Activated CD8-positive, alpha-beta memory T cell treated with anti-CD3 and anti-CD28 coated beads, Interleukin-2, amount 50 U/mL, for 24 hours (primary cell): ENCODE measurements around the gene TNRC6A.
"Not testable (repeated sequence)": the region's sequence is repeated elsewhere in the genome, so short reads cannot be mapped to it uniquely, and the experiment has no call there.

Experiments used
- DNase-seq: peaks from one replicate; pipeline ENCODE4 v3.0.0-alpha.2; 2020; ENCODE audit errors: extremely low read depth

Gene TNRC6A

GRCh38 chr16:24729243-24729950 is at the start of gene TNRC6A:
TSS of gene TNRC6A (plus strand) at chr16:24729651. CDS start at chr16:24729842, 191 bp downstream.
- DNase-seq = peak; percentile 60

DNA sequence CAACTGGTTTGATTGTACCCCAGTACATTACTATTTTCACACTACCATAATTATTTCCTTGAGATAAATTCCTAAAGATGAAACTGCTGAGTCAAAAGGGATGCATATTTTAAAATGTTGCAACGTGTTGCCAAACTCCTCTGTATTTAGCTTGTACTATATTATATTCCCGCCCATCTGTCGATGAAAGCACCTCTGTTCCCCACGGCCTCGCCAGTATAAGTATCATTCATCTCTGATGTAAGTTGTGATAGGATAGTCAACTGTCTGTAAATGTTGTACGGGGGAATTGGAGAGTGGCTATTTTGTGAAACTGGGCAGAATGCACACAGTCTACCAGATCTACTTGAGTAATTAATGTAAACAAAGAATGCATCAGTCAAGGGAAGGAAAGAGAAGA is 47.7 kb upstream of the TNRC6A start:
- no peak for DNase-seq

- no peak for DNase-seq
Measured at GRCh38 chr16:24683250-24683649, 46.2 kb upstream of the TNRC6A start.

DNA sequence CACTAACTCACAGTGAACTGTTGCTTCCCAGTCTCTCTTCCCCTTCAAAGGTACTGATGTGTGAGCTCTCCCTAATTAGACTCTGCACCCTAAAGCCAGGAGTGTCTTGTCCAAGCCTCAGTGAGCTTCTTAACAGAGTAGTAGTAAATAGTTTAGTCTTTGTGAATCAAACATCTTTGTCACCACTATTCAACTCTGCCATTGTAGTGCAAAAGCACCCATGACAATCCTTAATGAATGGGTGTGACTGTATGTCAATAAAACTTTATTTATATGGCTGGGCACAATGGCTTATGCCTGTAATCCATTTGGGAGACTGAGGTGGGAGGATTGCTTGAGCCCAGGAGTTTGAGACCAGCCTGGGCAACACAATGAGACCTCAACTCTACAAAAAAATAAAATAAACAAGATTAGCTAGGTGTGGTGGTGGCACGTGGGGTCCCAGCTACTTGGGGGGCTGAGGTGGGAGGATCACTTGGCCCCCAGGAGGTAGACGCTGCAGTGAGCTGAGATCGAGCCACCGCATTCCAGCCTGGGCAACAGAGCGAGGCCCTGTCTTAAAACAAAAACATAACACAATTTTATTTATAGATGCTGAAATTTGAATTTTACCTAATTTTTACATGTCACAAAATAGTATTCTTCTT is 45.5 kb upstream of the TNRC6A start:
- no peak for DNase-seq

GRCh38 chr16:24685539-24686432 is 43.7 kb upstream of the TNRC6A start:
- DNase-seq = no peak

GRCh38 chr16:24686678-24687077 is 42.8 kb upstream of the TNRC6A start:
- no peak for DNase-seq

- no peak for DNase-seq
Measured at GRCh38 chr16:24688359-24688758, 41.1 kb upstream of the TNRC6A start.

GRCh38 chr16:24689128-24689527 is 40.3 kb upstream of the TNRC6A start:
- no peak for DNase-seq

GRCh38 chr16:24692854-24693253 is 36.6 kb upstream of the TNRC6A start:
- DNase-seq = no peak

DNA sequence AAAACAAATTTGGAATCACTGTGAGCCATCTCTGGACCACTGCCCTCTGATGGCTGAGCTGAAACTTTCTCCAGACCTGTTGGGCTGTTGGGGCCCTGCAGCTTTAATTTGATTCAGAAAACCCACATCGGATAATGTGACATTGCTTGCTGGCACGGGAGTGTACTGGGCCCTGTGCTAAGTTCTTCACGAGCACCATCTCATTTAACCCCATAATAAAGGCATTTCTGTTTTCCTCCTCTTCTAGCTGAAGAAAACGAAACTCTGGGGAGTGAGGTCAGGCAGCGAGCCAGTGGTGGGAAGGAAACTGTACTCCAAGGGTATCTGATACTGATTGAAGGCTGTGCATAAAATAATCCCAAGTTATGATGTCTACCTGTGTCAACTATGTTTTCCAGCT is 34.5 kb upstream of the TNRC6A start:
- DNase-seq = no peak

DNA sequence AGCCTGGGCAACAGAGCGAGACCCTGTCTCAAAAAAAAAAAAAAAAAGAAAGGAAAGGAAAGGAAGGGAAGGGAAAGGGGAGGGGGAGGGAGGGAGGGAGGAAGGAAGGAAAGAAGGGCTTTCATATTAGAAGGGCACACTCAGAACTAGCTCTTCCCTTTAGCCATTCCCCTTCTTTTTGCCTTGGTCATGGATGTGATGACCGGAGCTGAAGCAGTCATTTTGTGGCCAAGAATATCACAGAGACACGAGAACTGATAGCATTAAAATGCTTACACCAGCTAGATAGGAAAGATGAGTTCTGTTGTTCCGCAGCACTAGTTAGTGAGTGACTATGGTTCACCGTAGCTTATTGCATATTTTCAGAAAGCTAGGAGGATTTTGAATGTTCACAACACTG is 32.8 kb upstream of the TNRC6A start:
- no peak for DNase-seq

DNA sequence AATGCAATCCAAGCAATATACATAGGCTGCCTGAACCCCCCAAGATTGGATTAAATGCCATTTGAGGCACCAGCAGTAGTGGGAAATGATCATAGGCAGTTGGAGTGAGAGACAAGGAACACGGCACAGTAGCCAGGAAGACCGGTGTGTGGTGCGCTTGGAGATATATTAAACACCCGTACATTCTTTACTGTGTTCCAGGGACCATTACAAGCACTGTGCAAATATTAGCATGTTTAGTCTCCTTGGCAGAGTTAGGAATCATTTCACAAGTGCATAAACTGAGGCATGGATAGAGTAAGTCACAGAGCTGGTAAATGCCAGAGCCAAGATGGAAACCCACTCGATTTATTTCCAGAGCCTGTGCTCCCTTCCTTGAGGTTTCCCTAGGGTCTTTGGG is 31.1 kb upstream of the TNRC6A start:
- no peak for DNase-seq

- no peak for DNase-seq
Measured at GRCh38 chr16:24699151-24699723, 30.2 kb upstream of the TNRC6A start.

DNA sequence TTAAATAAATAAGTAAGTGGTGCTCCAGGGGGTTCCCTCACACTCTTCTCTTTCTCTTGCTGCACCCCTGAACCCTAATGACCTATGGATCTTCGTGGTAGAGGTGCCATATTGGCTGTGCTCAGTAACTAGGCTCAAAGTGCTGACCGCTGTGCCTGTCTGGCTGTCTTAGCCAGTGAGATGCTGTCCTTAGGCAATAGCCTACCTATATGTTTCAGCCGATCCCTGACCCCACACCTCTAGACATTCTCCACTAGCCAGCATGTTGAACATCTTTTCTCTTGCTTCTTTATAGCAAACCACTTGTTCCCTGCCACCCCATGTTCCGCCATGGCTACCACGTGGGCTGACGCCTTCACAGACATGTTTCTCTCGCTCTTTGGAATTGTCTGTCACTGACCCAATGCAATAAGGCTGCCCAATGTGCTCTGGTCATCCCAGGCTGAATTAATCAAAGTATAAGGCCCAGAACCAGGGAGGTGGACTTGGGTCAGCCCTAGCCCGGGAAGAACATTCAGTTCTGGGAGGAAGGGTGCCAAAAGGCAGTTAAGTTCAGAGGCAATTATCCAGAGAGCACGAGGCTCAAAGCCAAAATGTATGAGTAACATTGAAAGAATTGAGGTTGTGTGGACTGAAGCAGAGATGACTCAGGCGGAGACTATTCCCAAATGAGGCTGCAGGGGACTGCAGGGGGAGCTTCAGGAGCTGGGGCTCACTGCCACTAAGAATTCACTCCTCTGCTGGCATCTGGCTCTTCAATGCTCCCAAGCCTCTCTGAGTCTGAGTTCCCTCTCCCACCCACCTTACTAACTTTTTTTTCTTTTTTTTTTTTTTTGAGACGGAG is 28.7 kb upstream of the TNRC6A start:
- no peak for DNase-seq

GRCh38 chr16:24701521-24701951 is 27.9 kb upstream of the TNRC6A start:
- DNase-seq = no peak

DNA sequence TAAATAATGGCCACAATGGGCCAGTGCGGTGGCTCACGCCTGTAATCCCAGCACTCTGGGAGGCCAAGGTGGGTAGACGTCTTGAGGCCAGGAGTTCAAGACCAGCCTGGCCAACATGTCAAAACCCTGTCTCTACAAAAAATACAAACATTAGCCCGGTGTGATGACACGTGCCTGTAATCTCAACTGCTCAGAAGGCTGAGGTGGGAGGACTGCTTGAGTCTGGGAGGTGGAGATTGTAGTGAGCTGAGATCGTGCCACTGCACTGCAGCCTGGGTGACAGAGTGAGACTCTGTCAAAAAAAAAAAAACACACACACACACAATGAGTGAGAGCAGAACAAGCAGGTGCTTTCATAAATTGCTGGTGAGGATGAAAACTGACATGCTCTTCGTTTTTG is 21.7 kb upstream of the TNRC6A start:
- DNase-seq = not testable (repeated sequence)

DNA sequence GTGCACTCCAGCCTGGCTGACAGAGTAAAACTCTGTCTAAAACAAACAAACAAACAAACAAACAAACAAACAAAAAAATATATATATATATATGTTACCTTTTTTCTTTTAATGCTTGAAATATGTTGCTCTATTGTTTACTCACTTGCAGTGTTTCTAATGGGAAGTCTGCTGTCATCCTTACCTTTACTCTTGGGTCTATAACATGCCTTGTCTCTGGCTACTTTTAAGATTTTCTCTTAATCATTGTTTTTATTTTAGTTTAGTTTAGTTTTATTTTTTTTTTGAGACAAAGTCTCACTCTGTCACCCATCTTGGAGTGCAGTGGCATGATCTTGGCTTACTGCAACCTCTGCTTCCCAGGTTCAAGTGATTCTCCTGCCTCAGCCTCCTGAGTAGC is 16.1 kb upstream of the TNRC6A start:
- no peak for DNase-seq

DNA sequence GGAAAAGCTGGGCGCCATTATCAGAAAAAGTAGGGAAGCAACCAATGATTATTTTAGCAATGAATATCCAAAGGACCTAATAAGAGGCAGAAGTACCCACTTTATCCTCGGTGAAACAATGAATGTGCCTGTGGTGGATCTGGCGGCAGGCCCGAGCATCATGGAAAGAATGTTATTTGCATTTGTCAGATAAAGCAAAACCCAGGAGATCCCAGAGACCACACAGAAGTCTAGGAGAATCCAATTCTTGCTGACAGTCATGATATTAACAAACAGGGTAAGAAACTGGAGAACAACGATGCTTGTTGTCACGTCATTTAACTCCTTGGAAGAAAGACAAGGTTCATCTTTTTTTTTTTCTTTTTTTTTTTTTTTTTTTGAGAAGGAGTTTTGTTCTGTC is 12.0 kb upstream of the TNRC6A start:
- no peak for DNase-seq

- DNase-seq = no peak
Measured at GRCh38 chr16:24718967-24719521, 10.4 kb upstream of the TNRC6A start.

DNA sequence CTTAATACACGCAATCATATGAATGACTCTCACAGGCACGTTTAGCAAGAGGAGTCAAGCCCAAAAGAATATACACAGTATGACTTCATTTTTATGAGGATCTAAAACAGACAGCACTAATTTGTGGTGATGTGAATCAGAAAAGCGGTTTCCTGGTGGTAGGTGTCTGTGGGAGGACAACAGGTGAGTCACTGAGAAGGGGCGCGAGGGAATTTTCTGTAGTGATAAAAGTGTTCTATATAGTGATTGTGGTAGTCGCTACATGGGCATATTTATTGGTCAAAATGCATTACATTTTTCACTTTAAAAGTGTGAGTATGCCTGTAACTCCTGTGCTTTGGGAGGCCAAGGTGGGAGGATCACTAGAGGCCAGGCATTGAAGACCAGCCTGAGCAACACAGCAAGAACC is 7.6 kb upstream of the TNRC6A start:
- DNase-seq = peak; percentile 33

DNA sequence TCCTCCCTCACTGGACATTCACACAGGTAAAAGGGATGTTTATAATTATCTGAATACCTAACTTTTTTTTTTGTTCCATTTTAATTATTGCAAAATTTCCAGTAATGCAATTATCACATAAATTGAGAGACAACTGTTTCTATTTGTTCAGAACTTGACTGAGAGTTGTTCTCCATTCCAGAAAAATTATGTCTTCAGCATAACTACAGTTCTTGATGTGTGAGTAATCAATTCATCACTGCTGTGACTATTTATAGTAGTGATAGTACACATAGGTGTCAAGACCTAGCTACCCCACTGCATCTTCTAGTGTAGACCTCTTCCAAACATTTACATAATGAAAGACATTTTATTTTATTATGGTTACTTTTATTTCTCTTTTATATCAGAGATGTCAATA is 5.8 kb upstream of the TNRC6A start:
- no peak for DNase-seq
